Measurements from ENCODE around the gene ITGA6. TPM values are rescaled to one million over a fixed set of nuclear protein-coding genes. Genes with fewer than 3 reads are reported as not detected.

The ITGA6 gene
- total and polyA plus RNA-seq, 2 experiments from 2014 or later = 32.9 to 124 TPM

DNA sequence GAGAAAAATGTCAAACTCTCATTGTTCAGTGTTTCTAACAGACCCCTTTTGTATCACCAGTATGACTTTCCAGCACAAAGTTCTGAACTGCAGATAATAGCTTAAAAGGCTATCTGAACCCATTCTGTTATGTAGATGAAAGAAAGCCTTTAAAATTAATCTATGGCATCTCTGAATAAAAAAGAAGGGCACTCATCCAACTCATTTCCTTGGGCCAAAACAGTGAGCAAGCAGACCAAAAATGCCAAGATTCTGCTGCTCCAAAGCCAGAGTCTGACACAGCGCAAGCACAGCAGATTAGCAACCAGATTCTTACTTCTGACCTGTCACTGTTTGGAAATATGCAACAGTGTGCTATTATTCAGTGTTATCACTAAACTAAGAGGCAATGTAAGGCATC, 22.6 kb upstream of the ITGA6 start:
- Mint-ChIP-seq H3K4me1 (peaks cover 10% of the 10 kb centered on the region; the same call in 2 of the 3 replicates), H3K4me3 (no peak overlapping the region), H3K36me3 (ENCODE audit: low read depth) (no peaks in the 10 kb centered on the region), H3K9me3 (no peaks in the 10 kb centered on the region), H3K27me3 (ENCODE audit: insufficient read depth, low read depth, poor library complexity) (no peaks in the 10 kb centered on the region), H3K27ac (no peak overlapping the region)
- DNase-seq (ENCODE audit: low spot score) = no peak
- no peaks in the 10 kb centered on the region for H3K27me3 ChIP-seq (ENCODE audit: insufficient read depth)
- H4K20me1 ChIP-seq (replicated peaks; ENCODE audit: insufficient read depth) = no peaks in the 10 kb centered on the region
- no peak overlapping the region for H3K4me2 ChIP-seq
- H3K27ac ChIP-seq (ENCODE audit: low read depth) = no peak overlapping the region
- ATAC-seq = no peak
- H3F3A ChIP-seq (replicated peaks; ENCODE audit: low read depth) = no peaks in the 10 kb centered on the region
- peaks cover 1% of the 10 kb centered on the region; the same call in 1 of the 2 replicates for H3K9me2 ChIP-seq (ENCODE audit: insufficient read depth)
- no peak for TF ChIP-seq ZNF331 (CRISPR knock-in tag; IDR thresholded peaks at IDR 0.05; ENCODE audit: low read depth)
- no peak for TF ChIP-seq STAT1 (IDR thresholded peaks at IDR 0.05; ENCODE audit: unreplicated experiment)
- TF ChIP-seq NANOG (IDR thresholded peaks at IDR 0.05; ENCODE audit: borderline replicate concordance) = no peak
- no peak for TF ChIP-seq EZH2phosphoT487 (IDR thresholded peaks at IDR 0.05; ENCODE audit: unreplicated experiment)
- TF ChIP-seq, protein P1, sequence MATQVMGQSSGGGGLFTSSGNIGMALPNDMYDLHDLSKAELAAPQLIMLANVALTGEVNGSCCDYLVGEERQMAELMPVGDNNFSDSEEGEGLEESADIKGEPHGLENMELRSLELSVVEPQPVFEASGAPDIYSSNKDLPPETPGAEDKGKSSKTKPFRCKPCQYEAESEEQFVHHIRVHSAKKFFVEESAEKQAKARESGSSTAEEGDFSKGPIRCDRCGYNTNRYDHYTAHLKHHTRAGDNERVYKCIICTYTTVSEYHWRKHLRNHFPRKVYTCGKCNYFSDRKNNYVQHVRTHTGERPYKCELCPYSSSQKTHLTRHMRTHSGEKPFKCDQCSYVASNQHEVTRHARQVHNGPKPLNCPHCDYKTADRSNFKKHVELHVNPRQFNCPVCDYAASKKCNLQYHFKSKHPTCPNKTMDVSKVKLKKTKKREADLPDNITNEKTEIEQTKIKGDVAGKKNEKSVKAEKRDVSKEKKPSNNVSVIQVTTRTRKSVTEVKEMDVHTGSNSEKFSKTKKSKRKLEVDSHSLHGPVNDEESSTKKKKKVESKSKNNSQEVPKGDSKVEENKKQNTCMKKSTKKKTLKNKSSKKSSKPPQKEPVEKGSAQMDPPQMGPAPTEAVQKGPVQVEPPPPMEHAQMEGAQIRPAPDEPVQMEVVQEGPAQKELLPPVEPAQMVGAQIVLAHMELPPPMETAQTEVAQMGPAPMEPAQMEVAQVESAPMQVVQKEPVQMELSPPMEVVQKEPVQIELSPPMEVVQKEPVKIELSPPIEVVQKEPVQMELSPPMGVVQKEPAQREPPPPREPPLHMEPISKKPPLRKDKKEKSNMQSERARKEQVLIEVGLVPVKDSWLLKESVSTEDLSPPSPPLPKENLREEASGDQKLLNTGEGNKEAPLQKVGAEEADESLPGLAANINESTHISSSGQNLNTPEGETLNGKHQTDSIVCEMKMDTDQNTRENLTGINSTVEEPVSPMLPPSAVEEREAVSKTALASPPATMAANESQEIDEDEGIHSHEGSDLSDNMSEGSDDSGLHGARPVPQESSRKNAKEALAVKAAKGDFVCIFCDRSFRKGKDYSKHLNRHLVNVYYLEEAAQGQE (IDR thresholded peaks at IDR 0.05; ENCODE audit: unreplicated experiment) = no peak
- TF ChIP-seq ZNF114 (CRISPR knock-in tag; IDR thresholded peaks at IDR 0.05) = no peak
- TF ChIP-seq, protein P2, sequence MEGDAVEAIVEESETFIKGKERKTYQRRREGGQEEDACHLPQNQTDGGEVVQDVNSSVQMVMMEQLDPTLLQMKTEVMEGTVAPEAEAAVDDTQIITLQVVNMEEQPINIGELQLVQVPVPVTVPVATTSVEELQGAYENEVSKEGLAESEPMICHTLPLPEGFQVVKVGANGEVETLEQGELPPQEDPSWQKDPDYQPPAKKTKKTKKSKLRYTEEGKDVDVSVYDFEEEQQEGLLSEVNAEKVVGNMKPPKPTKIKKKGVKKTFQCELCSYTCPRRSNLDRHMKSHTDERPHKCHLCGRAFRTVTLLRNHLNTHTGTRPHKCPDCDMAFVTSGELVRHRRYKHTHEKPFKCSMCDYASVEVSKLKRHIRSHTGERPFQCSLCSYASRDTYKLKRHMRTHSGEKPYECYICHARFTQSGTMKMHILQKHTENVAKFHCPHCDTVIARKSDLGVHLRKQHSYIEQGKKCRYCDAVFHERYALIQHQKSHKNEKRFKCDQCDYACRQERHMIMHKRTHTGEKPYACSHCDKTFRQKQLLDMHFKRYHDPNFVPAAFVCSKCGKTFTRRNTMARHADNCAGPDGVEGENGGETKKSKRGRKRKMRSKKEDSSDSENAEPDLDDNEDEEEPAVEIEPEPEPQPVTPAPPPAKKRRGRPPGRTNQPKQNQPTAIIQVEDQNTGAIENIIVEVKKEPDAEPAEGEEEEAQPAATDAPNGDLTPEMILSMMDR (conservative IDR thresholded peaks at IDR 0.05; ENCODE audit: low read depth in 2 of 2) = no peak
- TF ChIP-seq, protein P3, sequence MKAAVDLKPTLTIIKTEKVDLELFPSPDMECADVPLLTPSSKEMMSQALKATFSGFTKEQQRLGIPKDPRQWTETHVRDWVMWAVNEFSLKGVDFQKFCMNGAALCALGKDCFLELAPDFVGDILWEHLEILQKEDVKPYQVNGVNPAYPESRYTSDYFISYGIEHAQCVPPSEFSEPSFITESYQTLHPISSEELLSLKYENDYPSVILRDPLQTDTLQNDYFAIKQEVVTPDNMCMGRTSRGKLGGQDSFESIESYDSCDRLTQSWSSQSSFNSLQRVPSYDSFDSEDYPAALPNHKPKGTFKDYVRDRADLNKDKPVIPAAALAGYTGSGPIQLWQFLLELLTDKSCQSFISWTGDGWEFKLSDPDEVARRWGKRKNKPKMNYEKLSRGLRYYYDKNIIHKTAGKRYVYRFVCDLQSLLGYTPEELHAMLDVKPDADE (IDR thresholded peaks at IDR 0.05) = no peak
- TF ChIP-seq EZH2 (IDR thresholded peaks at IDR 0.05; ENCODE audit: low read depth, unreplicated experiment) = no peak
- TF ChIP-seq CREB1 (CRISPR knock-in tag; IDR thresholded peaks at IDR 0.05; ENCODE audit: low read depth) = no peak
- TF ChIP-seq, protein P4, sequence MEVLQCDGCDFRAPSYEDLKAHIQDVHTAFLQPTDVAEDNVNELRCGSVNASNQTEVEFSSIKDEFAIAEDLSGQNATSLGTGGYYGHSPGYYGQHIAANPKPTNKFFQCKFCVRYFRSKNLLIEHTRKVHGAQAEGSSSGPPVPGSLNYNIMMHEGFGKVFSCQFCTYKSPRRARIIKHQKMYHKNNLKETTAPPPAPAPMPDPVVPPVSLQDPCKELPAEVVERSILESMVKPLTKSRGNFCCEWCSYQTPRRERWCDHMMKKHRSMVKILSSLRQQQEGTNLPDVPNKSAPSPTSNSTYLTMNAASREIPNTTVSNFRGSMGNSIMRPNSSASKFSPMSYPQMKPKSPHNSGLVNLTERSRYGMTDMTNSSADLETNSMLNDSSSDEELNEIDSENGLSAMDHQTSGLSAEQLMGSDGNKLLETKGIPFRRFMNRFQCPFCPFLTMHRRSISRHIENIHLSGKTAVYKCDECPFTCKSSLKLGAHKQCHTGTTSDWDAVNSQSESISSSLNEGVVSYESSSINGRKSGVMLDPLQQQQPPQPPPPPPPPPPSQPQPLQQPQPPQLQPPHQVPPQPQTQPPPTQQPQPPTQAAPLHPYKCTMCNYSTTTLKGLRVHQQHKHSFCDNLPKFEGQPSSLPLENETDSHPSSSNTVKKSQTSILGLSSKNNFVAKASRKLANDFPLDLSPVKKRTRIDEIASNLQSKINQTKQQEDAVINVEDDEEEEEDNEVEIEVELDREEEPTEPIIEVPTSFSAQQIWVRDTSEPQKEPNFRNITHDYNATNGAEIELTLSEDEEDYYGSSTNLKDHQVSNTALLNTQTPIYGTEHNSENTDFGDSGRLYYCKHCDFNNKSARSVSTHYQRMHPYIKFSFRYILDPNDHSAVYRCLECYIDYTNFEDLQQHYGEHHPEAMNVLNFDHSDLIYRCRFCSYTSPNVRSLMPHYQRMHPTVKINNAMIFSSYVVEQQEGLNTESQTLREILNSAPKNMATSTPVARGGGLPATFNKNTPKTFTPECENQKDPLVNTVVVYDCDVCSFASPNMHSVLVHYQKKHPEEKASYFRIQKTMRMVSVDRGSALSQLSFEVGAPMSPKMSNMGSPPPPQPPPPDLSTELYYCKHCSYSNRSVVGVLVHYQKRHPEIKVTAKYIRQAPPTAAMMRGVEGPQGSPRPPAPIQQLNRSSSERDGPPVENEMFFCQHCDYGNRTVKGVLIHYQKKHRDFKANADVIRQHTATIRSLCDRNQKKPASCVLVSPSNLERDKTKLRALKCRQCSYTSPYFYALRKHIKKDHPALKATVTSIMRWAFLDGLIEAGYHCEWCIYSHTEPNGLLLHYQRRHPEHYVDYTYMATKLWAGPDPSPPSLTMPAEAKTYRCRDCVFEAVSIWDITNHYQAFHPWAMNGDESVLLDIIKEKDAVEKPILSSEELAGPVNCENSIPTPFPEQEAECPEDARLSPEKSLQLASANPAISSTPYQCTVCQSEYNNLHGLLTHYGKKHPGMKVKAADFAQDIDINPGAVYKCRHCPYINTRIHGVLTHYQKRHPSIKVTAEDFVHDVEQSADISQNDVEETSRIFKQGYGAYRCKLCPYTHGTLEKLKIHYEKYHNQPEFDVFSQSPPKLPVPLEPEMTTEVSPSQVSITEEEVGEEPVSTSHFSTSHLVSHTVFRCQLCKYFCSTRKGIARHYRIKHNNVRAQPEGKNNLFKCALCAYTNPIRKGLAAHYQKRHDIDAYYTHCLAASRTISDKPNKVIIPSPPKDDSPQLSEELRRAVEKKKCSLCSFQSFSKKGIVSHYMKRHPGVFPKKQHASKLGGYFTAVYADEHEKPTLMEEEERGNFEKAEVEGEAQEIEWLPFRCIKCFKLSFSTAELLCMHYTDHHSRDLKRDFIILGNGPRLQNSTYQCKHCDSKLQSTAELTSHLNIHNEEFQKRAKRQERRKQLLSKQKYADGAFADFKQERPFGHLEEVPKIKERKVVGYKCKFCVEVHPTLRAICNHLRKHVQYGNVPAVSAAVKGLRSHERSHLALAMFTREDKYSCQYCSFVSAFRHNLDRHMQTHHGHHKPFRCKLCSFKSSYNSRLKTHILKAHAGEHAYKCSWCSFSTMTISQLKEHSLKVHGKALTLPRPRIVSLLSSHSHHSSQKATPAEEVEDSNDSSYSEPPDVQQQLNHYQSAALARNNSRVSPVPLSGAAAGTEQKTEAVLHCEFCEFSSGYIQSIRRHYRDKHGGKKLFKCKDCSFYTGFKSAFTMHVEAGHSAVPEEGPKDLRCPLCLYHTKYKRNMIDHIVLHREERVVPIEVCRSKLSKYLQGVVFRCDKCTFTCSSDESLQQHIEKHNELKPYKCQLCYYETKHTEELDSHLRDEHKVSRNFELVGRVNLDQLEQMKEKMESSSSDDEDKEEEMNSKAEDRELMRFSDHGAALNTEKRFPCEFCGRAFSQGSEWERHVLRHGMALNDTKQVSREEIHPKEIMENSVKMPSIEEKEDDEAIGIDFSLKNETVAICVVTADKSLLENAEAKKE (CRISPR knock-in tag; IDR thresholded peaks at IDR 0.05) = no peak
- no peak for TF ChIP-seq JUNB (IDR thresholded peaks at IDR 0.05; ENCODE audit: unreplicated experiment)
- H3K4me1 ChIP-seq (ENCODE audit: insufficient read depth) = no peaks in the 10 kb centered on the region
- no peaks in the 10 kb centered on the region for H3K36me3 ChIP-seq (ENCODE audit: insufficient read depth)
- H3K79me2 ChIP-seq (replicated peaks; ENCODE audit: insufficient read depth) = no peaks in the 10 kb centered on the region
- no peak overlapping the region for H3K4me3 ChIP-seq
- H2AFZ ChIP-seq = no peak overlapping the region

All from GM23338 (cell line).